Tibial nerve (tissue), 4 donors: Measurements from ENCODE around the gene FCGR3A.
"Not testable (repeated sequence)": the region's sequence is repeated elsewhere in the genome, so short reads cannot be mapped to it uniquely, and the experiment has no call there.

Source experiments
- EP300 ChIP-seq, 2 donors: sonication (generic); formaldehyde crosslinking; IDR thresholded peaks; one replicate each; pipeline ENCODE4 v1.6.1; 2017; ENCODE audit warnings: antibody characterized with exemption in 2 of 2, mild to moderate bottlenecking in 1 of 2
- POLR2A ChIP-seq, 2 donors: fragments of 450-650 bp; IDR thresholded peaks; one replicate each; pipeline ENCODE4 v1.6.1; 2017; ENCODE audit warnings: antibody characterized with exemption in 2 of 2, mild to moderate bottlenecking in 2 of 2, moderate library complexity in 2 of 2
- TF ChIP-seq, protein P1 (sequence below), 5 experiments: fragments of 200-600 bp in 3 of 5; fragments of 450-650 bp in 2 of 5; sonication (generic) in 3 of 5; IDR thresholded peaks; one replicate each; pipeline ENCODE4 v1.5.1; 2016 to 2019; ENCODE audit warnings: antibody characterized with exemption in 5 of 5, mild to moderate bottlenecking in 3 of 5, moderate library complexity in 2 of 5

DNA sequence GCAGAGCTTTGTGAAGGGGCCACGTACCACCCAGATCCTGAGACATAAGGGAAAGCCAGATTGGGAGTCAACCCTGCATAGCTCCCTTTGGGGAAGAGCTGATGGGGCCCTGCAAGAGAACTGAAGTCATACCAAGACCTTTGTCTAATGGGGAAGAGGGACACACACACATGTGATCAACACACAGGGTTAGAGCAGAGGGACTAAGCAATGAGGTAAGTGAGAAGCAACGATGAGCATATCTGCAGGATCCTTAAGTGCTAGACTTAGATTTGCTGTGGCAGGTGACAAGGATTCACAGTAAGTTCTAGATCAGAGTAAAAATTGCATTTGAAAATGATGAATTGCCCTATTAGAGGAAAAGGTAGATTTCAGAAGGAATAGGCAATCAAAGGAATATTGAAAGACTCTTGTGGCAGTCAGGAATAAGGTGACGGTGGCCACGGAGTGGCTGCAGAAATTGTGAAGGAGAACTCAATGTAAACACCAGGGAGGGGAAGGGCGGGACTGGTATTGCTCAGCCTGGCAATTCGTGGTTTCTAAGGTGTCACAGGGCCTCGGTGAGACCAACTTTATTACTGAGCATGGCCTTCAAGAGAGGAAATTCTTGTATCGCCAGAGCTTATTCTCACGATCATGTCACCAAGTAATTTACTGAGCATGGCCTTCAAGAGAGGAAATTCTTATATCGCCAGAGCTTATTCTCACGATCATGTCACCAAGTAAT lies 4.5 kb downstream of the FCGR3A start:
- not testable (repeated sequence) for TF ChIP-seq POLR2A, EP300 (IDR thresholded peaks at IDR 0.05)
- TF ChIP-seq, protein P1, sequence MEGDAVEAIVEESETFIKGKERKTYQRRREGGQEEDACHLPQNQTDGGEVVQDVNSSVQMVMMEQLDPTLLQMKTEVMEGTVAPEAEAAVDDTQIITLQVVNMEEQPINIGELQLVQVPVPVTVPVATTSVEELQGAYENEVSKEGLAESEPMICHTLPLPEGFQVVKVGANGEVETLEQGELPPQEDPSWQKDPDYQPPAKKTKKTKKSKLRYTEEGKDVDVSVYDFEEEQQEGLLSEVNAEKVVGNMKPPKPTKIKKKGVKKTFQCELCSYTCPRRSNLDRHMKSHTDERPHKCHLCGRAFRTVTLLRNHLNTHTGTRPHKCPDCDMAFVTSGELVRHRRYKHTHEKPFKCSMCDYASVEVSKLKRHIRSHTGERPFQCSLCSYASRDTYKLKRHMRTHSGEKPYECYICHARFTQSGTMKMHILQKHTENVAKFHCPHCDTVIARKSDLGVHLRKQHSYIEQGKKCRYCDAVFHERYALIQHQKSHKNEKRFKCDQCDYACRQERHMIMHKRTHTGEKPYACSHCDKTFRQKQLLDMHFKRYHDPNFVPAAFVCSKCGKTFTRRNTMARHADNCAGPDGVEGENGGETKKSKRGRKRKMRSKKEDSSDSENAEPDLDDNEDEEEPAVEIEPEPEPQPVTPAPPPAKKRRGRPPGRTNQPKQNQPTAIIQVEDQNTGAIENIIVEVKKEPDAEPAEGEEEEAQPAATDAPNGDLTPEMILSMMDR (IDR thresholded peaks at IDR 0.05), result not testable (repeated sequence)
